Activated CD8-positive, alpha-beta memory T cell treated with anti-CD3 and anti-CD28 coated beads, Interleukin-2, amount 10 ng/mL, durations not matched to agents 7 days and 5 days (primary cell): Measurements from ENCODE around the gene LCN10. TPM values are rescaled to one million over a fixed set of nuclear protein-coding genes. Genes with fewer than 3 reads are reported as not detected.

Experiments used
- ATAC-seq: fragments of 150-1000 bp; cut with Tn5 transposase; one replicate; pipeline ENCODE4 v1.10.0; 2021; ENCODE audit warnings: moderate library complexity
- CTCF ChIA-PET: fragments of 350-600 bp; sonication (Branson Sonifier 250); formaldehyde crosslinking; loops from one replicate; lab custom pipeline; 2021; ENCODE audit warnings: antibody characterized with exemption; lab: Charles Lee
- DNase-seq: peaks from one replicate; pipeline ENCODE4 v3.0.0-alpha.2; 2020
- H3K27ac Mint-ChIP-seq: one replicate; pipeline ENCODE4 v1.8.0; 2021; ENCODE audit warnings: mild to moderate bottlenecking, mixed read lengths
- H3K27me3 Mint-ChIP-seq: one replicate; pipeline ENCODE4 v1.8.0; 2021; ENCODE audit warnings: mixed read lengths
- H3K36me3 Mint-ChIP-seq: one replicate; pipeline ENCODE4 v1.8.0; 2021; ENCODE audit warnings: mild to moderate bottlenecking, mixed read lengths
- H3K4me1 Mint-ChIP-seq: one replicate; pipeline ENCODE4 v1.8.0; 2021; ENCODE audit warnings: mixed read lengths
- H3K4me3 Mint-ChIP-seq: one replicate; pipeline ENCODE4 v1.8.0; 2021; ENCODE audit warnings: mild to moderate bottlenecking, moderate library complexity, mixed read lengths
- H3K9me3 Mint-ChIP-seq: one replicate; pipeline ENCODE4 v1.8.0; 2022; ENCODE audit warnings: low read depth, mixed read lengths
- total RNA-seq, 2 experiments: library from RNA; stranded (reverse); gene quantifications; one replicate each; pipeline ENCODE4 v1.2.3, GENCODE V29; 2021

LCN10 gene
- total RNA-seq, 2 experiments from 2014 or later, result 0.68 TPM; not detected in 1

DNA sequence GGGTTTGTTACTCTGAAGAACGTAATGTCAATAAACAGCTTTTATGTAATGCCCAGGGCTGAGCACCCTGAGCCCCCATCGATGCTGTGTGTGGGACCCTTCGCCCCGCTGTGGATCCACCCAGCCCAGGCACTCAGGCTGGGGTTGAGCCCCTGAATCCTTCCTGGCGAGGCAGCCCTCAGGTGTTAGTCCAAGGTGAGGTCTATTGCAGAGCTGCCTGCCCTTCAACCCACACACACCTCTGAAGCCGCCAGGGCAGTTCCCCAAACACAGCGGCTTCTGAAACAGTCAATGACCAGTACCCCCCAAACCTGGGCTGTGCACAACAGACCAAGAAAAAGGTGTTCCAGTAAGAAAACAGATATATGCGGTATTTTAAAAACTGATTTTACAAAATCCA, 18.8 kb downstream of the LCN10 start:
- Mint-ChIP-seq H3K27me3 (no peaks in the 10 kb centered on the region), H3K4me3 (no peak overlapping the region), H3K36me3 (peaks cover 34% of the 10 kb centered on the region), H3K27ac (no peak overlapping the region), H3K9me3 (no peaks in the 10 kb centered on the region), H3K4me1 (peaks cover 30% of the 10 kb centered on the region)
- DNase-seq (no peak), ATAC-seq (no peak)
- CTCF ChIA-PET, result no interaction called here

- Mint-ChIP-seq H3K4me3 (no peak overlapping the region), H3K27ac (no peak overlapping the region), H3K9me3 (no peaks in the 10 kb centered on the region), H3K36me3 (peaks cover 34% of the 10 kb centered on the region), H3K27me3 (no peaks in the 10 kb centered on the region), H3K4me1 (peaks cover 30% of the 10 kb centered on the region)
- ATAC-seq (no peak), DNase-seq (no peak)
- CTCF ChIA-PET, result no interaction called here
Observed at GRCh38 chr9:136723362-136723976, 19.3 kb downstream of the LCN10 start.

DNA sequence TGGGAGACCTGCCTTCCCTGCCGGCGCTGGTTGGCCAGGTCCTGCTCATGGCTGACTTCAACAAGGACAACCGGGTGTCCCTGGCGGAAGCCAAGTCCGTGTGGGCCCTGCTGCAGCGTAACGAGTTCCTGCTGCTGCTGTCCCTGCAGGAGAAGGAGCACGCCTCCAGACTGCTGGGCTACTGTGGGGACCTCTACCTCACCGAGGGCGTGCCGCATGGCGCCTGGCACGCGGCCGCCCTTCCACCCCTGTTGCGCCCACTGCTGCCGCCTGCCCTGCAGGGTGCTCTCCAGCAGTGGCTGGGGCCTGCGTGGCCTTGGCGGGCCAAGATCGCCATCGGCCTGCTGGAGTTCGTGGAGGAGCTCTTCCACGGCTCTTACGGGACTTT, 19.8 kb downstream of the LCN10 start:
- Mint-ChIP-seq H3K4me1 (peaks cover 30% of the 10 kb centered on the region), H3K36me3 (peaks cover 34% of the 10 kb centered on the region), H3K9me3 (no peaks in the 10 kb centered on the region), H3K27ac (no peak overlapping the region), H3K27me3 (no peaks in the 10 kb centered on the region), H3K4me3 (no peak overlapping the region)
- DNase-seq (no peak), ATAC-seq (no peak)
- CTCF ChIA-PET, result no interaction called here

- CTCF ChIA-PET, result no interaction called here
- Mint-ChIP-seq H3K9me3 (no peaks in the 10 kb centered on the region), H3K27ac (no peak overlapping the region), H3K4me1 (peaks cover 27% of the 10 kb centered on the region), H3K36me3 (peaks cover 30% of the 10 kb centered on the region), H3K4me3 (no peak overlapping the region), H3K27me3 (no peaks in the 10 kb centered on the region)
- no peak for ATAC-seq
- DNase-seq, result no peak
Observed at GRCh38 chr9:136722093-136722968, 20.4 kb downstream of the LCN10 start.

GRCh38 chr9:136721339-136722092, 21.2 kb downstream of the LCN10 start:
- H3K27ac Mint-ChIP-seq, result no peak overlapping the region
- ATAC-seq, result no peak
- H3K9me3 Mint-ChIP-seq, result no peaks in the 10 kb centered on the region
- DNase-seq, result no peak
- H3K27me3 Mint-ChIP-seq, result peaks cover 3% of the 10 kb centered on the region
- no peak overlapping the region for H3K4me3 Mint-ChIP-seq
- CTCF ChIA-PET, result interaction anchor here (0.9 kb wide), 1 partner anchor 50 kb away, joined by 3 read pairs; no protein-coding TSS in a partner anchor
- peaks cover 25% of the 10 kb centered on the region for H3K36me3 Mint-ChIP-seq
- H3K4me1 Mint-ChIP-seq, result peaks cover 22% of the 10 kb centered on the region

DNA sequence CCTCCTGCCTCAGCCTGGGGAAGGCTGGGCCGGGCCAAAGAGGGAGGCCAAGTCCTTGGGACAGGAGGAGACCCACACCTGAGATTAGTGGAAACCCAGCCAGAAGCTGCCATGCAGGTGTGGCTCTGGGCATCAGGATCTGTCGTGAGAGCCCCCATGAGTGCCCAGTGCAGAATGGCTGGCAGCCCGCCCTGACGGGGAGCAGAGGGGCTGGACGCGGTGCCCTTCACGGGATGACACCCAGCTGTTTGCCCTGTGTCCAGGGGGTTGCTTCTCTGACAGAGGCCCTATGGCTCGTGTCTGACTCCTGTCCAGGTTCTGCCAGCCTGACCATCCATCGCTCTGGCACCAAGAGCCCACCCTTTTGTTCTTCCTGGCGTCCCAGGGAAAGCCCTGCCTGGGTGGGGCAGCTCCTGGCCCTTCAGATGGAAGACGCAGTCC, 21.8 kb downstream of the LCN10 start:
- DNase-seq, result no peak
- H3K27ac Mint-ChIP-seq, result no peak overlapping the region
- peaks cover 3% of the 10 kb centered on the region for H3K27me3 Mint-ChIP-seq
- H3K4me1 Mint-ChIP-seq, result peaks cover 16% of the 10 kb centered on the region
- ATAC-seq, result no peak
- CTCF ChIA-PET, result interaction anchor here (0.9 kb wide), 1 partner anchor 49 kb away, joined by 3 read pairs; no protein-coding TSS in a partner anchor
- H3K4me3 Mint-ChIP-seq, result no peak overlapping the region
- H3K36me3 Mint-ChIP-seq, result peaks cover 19% of the 10 kb centered on the region
- H3K9me3 Mint-ChIP-seq, result no peaks in the 10 kb centered on the region

- H3K36me3 Mint-ChIP-seq, result peaks cover 13% of the 10 kb centered on the region
- H3K27me3 Mint-ChIP-seq, result peaks cover 6% of the 10 kb centered on the region
- no peak for ATAC-seq
- no peak overlapping the region for H3K4me3 Mint-ChIP-seq
- no peak overlapping the region for H3K27ac Mint-ChIP-seq
- H3K4me1 Mint-ChIP-seq, result peaks cover 11% of the 10 kb centered on the region
- H3K9me3 Mint-ChIP-seq, result no peaks in the 10 kb centered on the region
- no peak for DNase-seq
- CTCF ChIA-PET, result interaction anchor here (0.9 to 1.4 kb wide), 2 partner anchors 10 to 49 kb away, joined by 3 read pairs; no protein-coding TSS in a partner anchor
Observed at GRCh38 chr9:136720251-136720897, 22.4 kb downstream of the LCN10 start.

DNA sequence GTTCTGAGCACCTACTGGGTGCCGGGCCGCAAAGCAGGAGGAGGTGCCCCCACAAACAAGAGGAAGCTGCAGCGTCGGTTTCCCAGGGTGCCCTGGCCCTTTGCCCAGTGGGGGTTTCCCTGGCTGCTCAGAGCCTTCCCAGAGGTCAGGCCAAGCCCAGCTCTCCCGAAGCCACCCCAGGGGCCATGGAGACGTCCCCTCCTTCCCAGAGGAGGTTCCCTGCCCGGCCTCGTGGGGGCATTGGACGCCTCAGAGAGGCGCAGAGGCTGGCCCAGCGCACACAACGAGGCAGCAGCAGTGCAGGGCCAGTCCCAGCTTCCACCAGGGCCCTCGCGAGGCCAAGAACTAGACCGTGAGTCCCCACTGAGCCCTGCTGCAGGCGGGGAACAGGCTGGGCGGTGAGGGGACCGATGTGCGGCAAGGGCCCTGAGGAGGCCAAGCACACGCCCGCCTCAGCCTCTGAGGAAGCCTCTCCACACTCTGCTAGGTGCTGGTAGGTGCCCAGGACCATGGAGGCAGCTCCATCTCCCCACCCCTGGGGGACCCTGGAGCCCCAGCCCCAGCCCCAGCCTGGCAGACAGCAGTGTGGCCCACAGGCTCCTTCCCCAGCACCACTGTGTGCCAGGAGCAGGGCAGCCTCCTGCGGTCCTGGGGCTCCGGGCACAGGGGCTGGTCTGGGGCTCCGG, 23.4 kb downstream of the LCN10 start:
- DNase-seq, result no peak
- peak; percentile 4 for ATAC-seq
- Mint-ChIP-seq H3K9me3 (no peaks in the 10 kb centered on the region), H3K4me3 (no peak overlapping the region), H3K27ac (no peak overlapping the region), H3K36me3 (peaks cover 8% of the 10 kb centered on the region), H3K4me1 (peaks cover 9% of the 10 kb centered on the region), H3K27me3 (peaks cover 7% of the 10 kb centered on the region)
- CTCF ChIA-PET, result interaction anchor here (1.4 to 1.7 kb wide), 2 partner anchors 8 to 11 kb away, joined by 3 to 7 read pairs; no protein-coding TSS in a partner anchor

- ATAC-seq, result no peak
- Mint-ChIP-seq H3K4me1 (peaks cover 1% of the 10 kb centered on the region), H3K27me3 (peaks cover 14% of the 10 kb centered on the region), H3K9me3 (no peaks in the 10 kb centered on the region), H3K27ac (no peak overlapping the region), H3K36me3 (peaks cover 1% of the 10 kb centered on the region), H3K4me3 (no peak overlapping the region)
- DNase-seq, result no peak
- CTCF ChIA-PET, result interaction anchor here (1.7 kb wide), 1 partner anchor 9 kb away, joined by 7 read pairs; no protein-coding TSS in a partner anchor
Observed at GRCh38 chr9:136718345-136719194, 24.2 kb downstream of the LCN10 start.

GRCh38 chr9:136717399-136717798, 25.3 kb downstream of the LCN10 start:
- no peak for ATAC-seq
- Mint-ChIP-seq H3K9me3 (no peaks in the 10 kb centered on the region), H3K4me1 (no peaks in the 10 kb centered on the region), H3K36me3 (no peaks in the 10 kb centered on the region), H3K27ac (no peak overlapping the region), H3K27me3 (peaks cover 21% of the 10 kb centered on the region), H3K4me3 (no peak overlapping the region)
- DNase-seq, result no peak
- CTCF ChIA-PET, result no interaction called here

DNA sequence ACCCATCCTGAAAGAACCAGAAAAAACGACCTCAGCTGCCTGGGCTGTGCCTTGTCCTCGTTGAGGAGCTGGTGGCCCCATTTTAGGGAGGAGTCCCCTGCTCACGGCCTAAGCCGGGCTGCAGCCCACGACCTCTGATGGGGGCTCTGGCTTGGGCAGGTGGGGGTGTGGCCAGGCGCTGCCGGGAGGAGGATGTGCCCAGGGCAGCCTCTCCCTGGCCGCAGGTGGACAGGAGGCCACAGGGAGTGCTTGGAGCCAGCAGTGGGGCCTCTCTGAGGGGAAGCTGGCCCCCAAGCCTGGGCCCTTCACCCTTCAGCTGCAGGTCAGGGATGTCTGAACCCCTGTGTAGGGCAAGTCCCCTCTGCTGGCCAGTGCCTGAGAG, 27.9 kb downstream of the LCN10 start:
- Mint-ChIP-seq H3K27ac (no peak overlapping the region), H3K4me1 (peaks cover 3% of the 10 kb centered on the region), H3K27me3 (peaks cover 41% of the 10 kb centered on the region), H3K4me3 (no peak overlapping the region), H3K9me3 (no peaks in the 10 kb centered on the region), H3K36me3 (no peaks in the 10 kb centered on the region)
- ATAC-seq, result no peak
- CTCF ChIA-PET, result no interaction called here
- no peak for DNase-seq
